Middle frontal gyrus (tissue), 1 donor: Measurements from ENCODE around the gene OR52H1.
"Not testable (repeated sequence)": the region's sequence is repeated elsewhere in the genome, so short reads cannot be mapped to it uniquely, and the experiment has no call there.

Source experiments
- DNase-seq: peaks from one replicate; pipeline ENCODE4 v3.0.0-alpha.2; 2015; ENCODE audit warnings: low spot score; ENCODE audit errors: extremely low spot score

OR52H1 gene

GRCh38 chr11:5548440-5548839 is at the start of gene OR52H1:
TSS of gene OR52H1 (minus strand) at chr11:5548540. CDS start at chr11:5545505, 3,035 bp downstream.
- no peak for DNase-seq

- DNase-seq: no peak
Measured at GRCh38 chr11:5597953-5598352, 49.6 kb upstream of the OR52H1 start.

GRCh38 chr11:5596607-5597201 is 48.4 kb upstream of the OR52H1 start, which contains the start of gene TRIM6:
TSS of gene TRIM6 (plus strand) at chr11:5596637. CDS start at chr11:5596898, 261 bp downstream.
- DNase-seq: no peak

GRCh38 chr11:5593146-5593545 is 44.8 kb upstream of the OR52H1 start:
- no peak for DNase-seq

GRCh38 chr11:5592615-5593014 is 44.3 kb upstream of the OR52H1 start:
- no peak for DNase-seq

- DNase-seq: no peak
Measured at GRCh38 chr11:5591613-5592012, 43.3 kb upstream of the OR52H1 start.

- not testable (repeated sequence) for DNase-seq
Measured at GRCh38 chr11:5589906-5590305, 41.6 kb upstream of the OR52H1 start.

- not testable (repeated sequence) for DNase-seq
Measured at GRCh38 chr11:5584458-5584857, 36.1 kb upstream of the OR52H1 start.

GRCh38 chr11:5581014-5581413 is 32.7 kb upstream of the OR52H1 start:
- no peak for DNase-seq

- DNase-seq: no peak
Measured at GRCh38 chr11:5580577-5580976, 32.2 kb upstream of the OR52H1 start, which contains the start of gene OR52B6. TSS of gene OR52B6 (plus strand) at chr11:5580877. CDS start at chr11:5580877, 0 bp downstream.

GRCh38 chr11:5577101-5577500 is 28.8 kb upstream of the OR52H1 start:
- DNase-seq: no peak

GRCh38 chr11:5575152-5575551 is 26.8 kb upstream of the OR52H1 start:
- no peak for DNase-seq

- DNase-seq: no peak
Measured at GRCh38 chr11:5574654-5575053, 26.3 kb upstream of the OR52H1 start.

- no peak for DNase-seq
Measured at GRCh38 chr11:5564259-5565019, 16.1 kb upstream of the OR52H1 start.

- DNase-seq: no peak
Measured at GRCh38 chr11:5557751-5558150, 9.4 kb upstream of the OR52H1 start.

- DNase-seq: no peak
Measured at GRCh38 chr11:5556596-5557188, 8.4 kb upstream of the OR52H1 start.

- no peak for DNase-seq
Measured at GRCh38 chr11:5553343-5553742, 5.0 kb upstream of the OR52H1 start.

GRCh38 chr11:5550440-5551095 is 2.2 kb upstream of the OR52H1 start:
- no peak for DNase-seq

- DNase-seq: no peak
Measured at GRCh38 chr11:5547982-5548381, 358 bp downstream of the OR52H1 start.

- no peak for DNase-seq
Measured at GRCh38 chr11:5546457-5546856, 1.9 kb downstream of the OR52H1 start.

GRCh38 chr11:5541427-5541826 is 6.9 kb downstream of the OR52H1 start:
- DNase-seq: no peak

- DNase-seq: no peak
Measured at GRCh38 chr11:5536482-5536881, 11.9 kb downstream of the OR52H1 start.
